ENCODE data around the gene VIPR2.

VIPR2 gene

DNA sequence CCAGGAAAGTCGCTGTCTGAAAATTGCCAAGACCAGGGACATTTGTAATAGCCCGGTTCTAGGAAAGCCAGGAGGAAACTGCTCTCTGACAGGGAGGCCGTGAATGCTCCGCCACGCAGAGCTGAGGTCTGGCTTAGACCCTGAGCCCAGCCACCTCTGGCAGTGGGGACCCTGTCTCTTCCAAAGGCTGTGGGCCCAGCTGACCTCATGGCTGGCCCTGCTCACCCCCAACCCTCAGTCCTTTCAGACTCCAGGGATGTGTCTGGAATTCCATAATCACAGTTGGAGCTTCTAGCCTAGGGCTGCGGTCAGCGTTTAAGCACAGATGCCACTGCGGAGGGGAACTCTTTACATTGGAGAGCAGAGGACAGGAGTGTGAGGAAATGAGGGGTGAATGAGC, 6.6 kb upstream of the VIPR2 start:
- no peak overlapping the region for H3K4me3 ChIP-seq (ENCODE audit: low read length)
- H3F3A ChIP-seq (ENCODE audit: control insufficient read depth, insufficient read depth) = no peaks in the 10 kb centered on the region
- H4K20me1 ChIP-seq (ENCODE audit: control insufficient read depth, insufficient read depth, low read depth, low read length) = no peaks in the 10 kb centered on the region
- H3K4me2 ChIP-seq (ENCODE audit: low read length) = no peak overlapping the region
- no peak overlapping the region for H3K27ac ChIP-seq (ENCODE audit: low read depth, low read length)
- no peak for TF ChIP-seq EZH2phosphoT487 (IDR thresholded peaks at IDR 0.05; ENCODE audit: borderline replicate concordance, low read length)
- no peak for TF ChIP-seq CTCF (IDR thresholded peaks at IDR 0.05; ENCODE audit: low read depth, low read length, poor library complexity, severe bottlenecking)
- H3K36me3 ChIP-seq (ENCODE audit: control insufficient read depth, low read length) = no peaks in the 10 kb centered on the region
- H3K9me3 ChIP-seq (ENCODE audit: control insufficient read depth, insufficient read depth, low read length) = peaks cover 3% of the 10 kb centered on the region; the same call in 1 of the 2 replicates
- H3K27me3 ChIP-seq (ENCODE audit: control insufficient read depth, low read length) = no peaks in the 10 kb centered on the region
- H3K79me2 ChIP-seq (ENCODE audit: control insufficient read depth, low read length) = no peaks in the 10 kb centered on the region
- H3K9me2 ChIP-seq (replicated peaks; ENCODE audit: control insufficient read depth, low read length) = no peaks in the 10 kb centered on the region
- H3K4me1 ChIP-seq (ENCODE audit: control insufficient read depth, low read length) = no peaks in the 10 kb centered on the region

DNA sequence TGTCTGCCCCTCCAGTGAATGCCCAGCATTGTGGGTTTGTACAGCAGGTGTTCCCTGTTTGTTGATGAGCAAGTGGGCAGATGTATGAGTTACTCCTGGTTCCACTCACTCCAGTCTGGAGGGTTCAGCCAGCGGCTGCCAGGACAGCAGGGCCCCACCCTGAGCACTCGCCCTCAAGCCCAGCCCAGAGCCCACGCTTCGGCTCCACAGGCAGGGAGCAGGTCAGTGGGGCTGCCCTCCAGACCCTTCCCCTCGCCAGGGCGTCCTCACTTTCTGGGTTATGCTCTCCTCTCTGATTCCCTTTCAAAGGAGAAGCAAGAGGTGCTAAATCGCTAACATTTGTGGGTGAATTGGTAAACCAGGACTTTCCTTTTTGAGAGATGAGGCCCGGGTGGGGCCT, 4.8 kb upstream of the VIPR2 start:
- H3K9me2 ChIP-seq (replicated peaks; ENCODE audit: control insufficient read depth, low read length) = no peaks in the 10 kb centered on the region
- no peaks in the 10 kb centered on the region for H4K20me1 ChIP-seq (ENCODE audit: control insufficient read depth, insufficient read depth, low read depth, low read length)
- H3F3A ChIP-seq (ENCODE audit: control insufficient read depth, insufficient read depth) = no peaks in the 10 kb centered on the region
- no peaks in the 10 kb centered on the region for H3K36me3 ChIP-seq (ENCODE audit: control insufficient read depth, low read length)
- no peak overlapping the region for H3K27ac ChIP-seq (ENCODE audit: low read depth, low read length)
- no peaks in the 10 kb centered on the region for H3K27me3 ChIP-seq (ENCODE audit: control insufficient read depth, low read length)
- H3K9me3 ChIP-seq (ENCODE audit: control insufficient read depth, insufficient read depth, low read length) = peaks cover 6% of the 10 kb centered on the region; the same call in 1 of the 2 replicates
- no peak overlapping the region for H3K4me3 ChIP-seq (ENCODE audit: low read length)
- no peak overlapping the region for H3K4me2 ChIP-seq (ENCODE audit: low read length)
- no peaks in the 10 kb centered on the region for H3K4me1 ChIP-seq (ENCODE audit: control insufficient read depth, low read length)
- H3K79me2 ChIP-seq (ENCODE audit: control insufficient read depth, low read length) = no peaks in the 10 kb centered on the region
- TF ChIP-seq EZH2phosphoT487 (IDR thresholded peaks at IDR 0.05; ENCODE audit: borderline replicate concordance, low read length) (no peak), CTCF (IDR thresholded peaks at IDR 0.05; ENCODE audit: low read depth, low read length, poor library complexity, severe bottlenecking) (no peak)

- H3K27ac ChIP-seq (ENCODE audit: low read depth, low read length) = no peak overlapping the region
- no peaks in the 10 kb centered on the region for H3K9me2 ChIP-seq (replicated peaks; ENCODE audit: control insufficient read depth, low read length)
- H4K20me1 ChIP-seq (ENCODE audit: control insufficient read depth, insufficient read depth, low read depth, low read length) = no peaks in the 10 kb centered on the region
- no peaks in the 10 kb centered on the region for H3K27me3 ChIP-seq (ENCODE audit: control insufficient read depth, low read length)
- H3F3A ChIP-seq (ENCODE audit: control insufficient read depth, insufficient read depth) = no peaks in the 10 kb centered on the region
- H3K4me3 ChIP-seq (ENCODE audit: low read length) = no peak overlapping the region
- no peaks in the 10 kb centered on the region for H3K79me2 ChIP-seq (ENCODE audit: control insufficient read depth, low read length)
- peaks cover 6% of the 10 kb centered on the region; the same call in 1 of the 2 replicates for H3K9me3 ChIP-seq (ENCODE audit: control insufficient read depth, insufficient read depth, low read length)
- no peaks in the 10 kb centered on the region for H3K36me3 ChIP-seq (ENCODE audit: control insufficient read depth, low read length)
- TF ChIP-seq EZH2phosphoT487 (IDR thresholded peaks at IDR 0.05; ENCODE audit: borderline replicate concordance, low read length) (no peak), CTCF (IDR thresholded peaks at IDR 0.05; ENCODE audit: low read depth, low read length, poor library complexity, severe bottlenecking) (no peak)
- H3K4me1 ChIP-seq (ENCODE audit: control insufficient read depth, low read length) = no peaks in the 10 kb centered on the region
- no peak overlapping the region for H3K4me2 ChIP-seq (ENCODE audit: low read length)
These were observed 4.0 kb upstream of the VIPR2 start for GRCh38 chr7:159148430-159149395.
